Fibroblast of skin of back (primary cell): ENCODE results near the gene BAIAP2.
"Not testable (repeated sequence)": the region's sequence is repeated elsewhere in the genome, so short reads cannot be mapped to it uniquely, and the experiment has no call there.

Experiments used
- DNase-seq: peaks from one replicate; pipeline ENCODE4 v3.0.0-alpha.2; 2013

BAIAP2 gene

GRCh38 chr17:81070541-81071246 lies 35.7 kb downstream of the BAIAP2 start:
- DNase-seq = no peak

DNA sequence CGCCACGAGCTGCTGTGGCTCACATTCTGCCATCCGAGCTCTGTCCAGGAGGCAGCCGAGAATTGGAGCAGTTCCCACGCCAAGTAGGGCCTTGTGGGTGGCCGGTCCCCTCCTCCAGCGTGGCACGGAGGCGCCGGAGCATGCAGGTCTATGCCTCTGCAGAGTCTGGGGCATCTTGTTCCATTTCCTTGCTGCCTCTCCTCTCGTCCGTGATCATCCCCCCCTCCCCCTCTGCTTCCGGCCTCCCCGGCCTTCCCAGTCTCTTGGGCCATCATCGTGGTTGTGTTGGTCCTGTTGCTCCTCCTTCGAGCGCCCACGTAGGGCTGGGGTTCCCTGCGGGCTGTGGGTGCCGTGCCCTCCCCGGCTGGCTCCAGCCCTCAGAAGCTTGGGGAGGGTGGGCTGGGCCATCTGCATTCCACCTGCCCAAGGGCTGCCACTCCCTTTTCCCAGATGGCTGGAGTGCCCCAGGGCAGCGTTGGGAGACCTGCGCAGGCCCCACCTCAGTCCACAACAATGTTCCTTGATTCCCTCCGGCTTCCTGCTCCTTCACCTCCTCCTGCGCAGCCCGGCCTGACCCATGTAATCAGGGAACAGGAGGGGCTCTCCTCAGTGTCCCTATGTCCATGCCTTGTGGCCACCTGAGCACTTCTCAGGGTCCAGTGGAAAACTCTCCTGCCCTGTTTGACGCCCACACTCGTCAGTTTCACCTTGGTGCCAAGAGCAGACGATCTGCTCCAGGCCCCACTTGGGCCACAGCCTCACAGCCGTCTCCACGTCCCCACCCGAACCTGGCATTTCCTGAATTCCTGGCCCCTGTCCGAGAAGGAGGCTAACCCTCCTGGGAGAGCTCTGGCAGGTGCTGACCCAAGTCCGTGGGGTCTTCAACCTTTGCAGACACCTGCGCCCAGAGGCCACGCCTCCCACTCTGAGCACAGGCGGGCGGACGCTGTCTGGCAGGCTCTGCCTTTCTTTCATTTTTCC lies 37.1 kb downstream of the BAIAP2 start:
- no peak for DNase-seq

DNA sequence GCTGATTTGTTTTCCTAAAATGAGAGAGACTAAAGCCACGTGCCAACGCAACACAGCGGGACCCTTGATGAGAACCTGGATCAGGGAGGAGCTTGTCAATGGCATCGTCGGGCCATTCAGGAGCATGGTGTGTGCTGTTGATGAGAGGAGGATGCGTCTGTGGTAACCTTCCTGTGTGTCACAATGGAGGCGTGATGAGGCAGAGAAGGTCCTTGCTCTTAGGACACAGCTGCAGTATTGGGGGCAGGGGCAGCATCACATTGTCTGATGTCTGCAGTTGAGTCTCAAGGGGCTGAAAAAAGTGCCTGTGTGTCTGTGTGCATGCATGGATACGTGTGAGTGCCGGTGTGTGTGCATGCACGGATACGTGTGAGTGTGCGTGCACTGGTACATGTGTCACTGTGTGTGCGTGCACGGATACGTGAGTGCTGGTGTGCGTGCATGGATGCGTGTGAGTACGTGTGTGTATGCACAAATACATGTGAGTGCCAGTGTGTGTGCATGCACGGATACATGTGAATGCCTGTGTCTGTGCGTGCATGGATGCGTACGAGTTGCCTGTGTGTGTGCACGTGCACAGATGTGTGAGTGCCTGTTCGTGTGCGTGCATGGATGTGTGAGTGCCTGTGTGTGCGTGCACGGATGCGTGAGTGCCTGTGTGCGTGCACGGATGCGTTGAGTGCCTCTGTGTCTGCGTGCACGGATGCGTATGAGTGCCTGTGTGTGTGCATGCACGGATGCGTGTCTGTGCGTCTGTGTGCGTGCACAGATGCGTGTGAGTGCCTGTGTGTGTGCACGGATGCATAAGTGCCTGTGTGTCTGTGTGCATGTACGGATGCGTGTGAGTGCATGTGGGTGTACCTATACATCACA lies 39.3 kb downstream of the BAIAP2 start:
- no peak for DNase-seq

DNA sequence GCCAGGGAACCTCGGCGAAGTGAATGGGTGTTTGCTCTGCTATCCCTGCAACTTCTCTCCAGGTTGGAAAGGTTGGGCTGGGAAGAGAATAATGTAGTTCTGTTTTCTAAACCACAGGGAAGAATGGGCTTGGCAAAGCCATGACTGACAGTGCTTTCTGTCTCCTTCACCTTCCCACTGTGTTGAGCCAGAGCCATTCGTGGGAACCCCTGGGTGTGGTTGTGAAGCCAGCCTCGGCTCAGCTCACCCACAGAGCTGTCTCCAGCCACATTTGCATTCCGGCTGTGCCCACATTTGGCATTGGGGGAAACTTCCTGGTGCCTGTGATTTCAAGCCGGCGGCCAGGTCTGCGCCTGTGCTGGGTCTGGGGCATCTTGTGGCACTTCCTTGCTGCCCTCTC lies 39.9 kb downstream of the BAIAP2 start:
- peak; percentile 27 for DNase-seq

GRCh38 chr17:81075307-81075706 lies 40.4 kb downstream of the BAIAP2 start:
- no peak for DNase-seq

- DNase-seq = no peak
Measured at GRCh38 chr17:81076141-81076679, 41.3 kb downstream of the BAIAP2 start.

DNA sequence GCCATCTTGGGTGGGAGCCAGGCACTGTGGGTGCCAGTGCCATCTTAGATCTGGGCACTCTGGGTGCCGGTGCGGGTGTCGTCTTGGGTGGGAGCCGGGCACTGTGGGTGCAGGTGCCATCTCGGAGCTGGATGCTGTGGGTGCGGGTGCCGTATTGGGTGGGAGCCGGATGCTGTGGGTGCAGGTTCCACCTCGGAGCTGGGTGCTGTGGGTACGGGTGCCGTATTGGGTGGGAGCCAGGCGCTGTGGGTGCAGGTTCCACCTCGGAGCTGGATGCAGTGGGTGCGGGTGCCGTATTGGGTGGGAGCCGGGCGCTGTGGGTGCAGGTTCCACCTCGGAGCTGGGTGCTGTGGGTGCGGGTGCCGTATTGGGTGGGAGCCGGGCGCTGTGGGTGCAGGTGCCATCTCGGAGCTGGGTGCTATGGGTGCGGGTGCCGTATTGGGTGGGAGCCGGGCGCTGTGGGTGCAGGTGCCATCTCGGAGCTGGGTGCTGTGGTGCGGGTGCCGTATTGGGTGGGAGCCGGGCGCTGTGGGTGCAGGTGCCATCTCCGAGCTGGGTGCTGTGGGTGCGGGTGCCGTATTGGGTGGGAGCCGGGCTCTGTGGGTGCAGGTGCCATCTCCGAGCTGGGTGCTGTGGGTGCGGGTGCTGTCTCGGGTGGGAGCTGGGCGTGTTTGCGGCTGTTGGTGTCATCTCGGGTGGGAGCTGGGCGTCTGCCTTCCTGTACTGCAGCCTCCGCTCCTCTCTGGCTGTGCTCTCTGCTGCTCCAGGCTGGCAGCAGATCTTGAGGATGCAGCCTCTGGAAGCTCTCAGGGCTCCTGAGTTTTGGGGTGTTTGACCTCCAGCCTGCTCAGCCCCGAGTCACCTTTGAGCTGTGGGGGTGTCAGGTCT lies 43.3 kb downstream of the BAIAP2 start:
- not testable (repeated sequence) for DNase-seq

GRCh38 chr17:81080019-81080418 lies 45.1 kb downstream of the BAIAP2 start:
- no peak for DNase-seq

GRCh38 chr17:81081222-81082176 lies 46.5 kb downstream of the BAIAP2 start:
- DNase-seq = no peak

DNA sequence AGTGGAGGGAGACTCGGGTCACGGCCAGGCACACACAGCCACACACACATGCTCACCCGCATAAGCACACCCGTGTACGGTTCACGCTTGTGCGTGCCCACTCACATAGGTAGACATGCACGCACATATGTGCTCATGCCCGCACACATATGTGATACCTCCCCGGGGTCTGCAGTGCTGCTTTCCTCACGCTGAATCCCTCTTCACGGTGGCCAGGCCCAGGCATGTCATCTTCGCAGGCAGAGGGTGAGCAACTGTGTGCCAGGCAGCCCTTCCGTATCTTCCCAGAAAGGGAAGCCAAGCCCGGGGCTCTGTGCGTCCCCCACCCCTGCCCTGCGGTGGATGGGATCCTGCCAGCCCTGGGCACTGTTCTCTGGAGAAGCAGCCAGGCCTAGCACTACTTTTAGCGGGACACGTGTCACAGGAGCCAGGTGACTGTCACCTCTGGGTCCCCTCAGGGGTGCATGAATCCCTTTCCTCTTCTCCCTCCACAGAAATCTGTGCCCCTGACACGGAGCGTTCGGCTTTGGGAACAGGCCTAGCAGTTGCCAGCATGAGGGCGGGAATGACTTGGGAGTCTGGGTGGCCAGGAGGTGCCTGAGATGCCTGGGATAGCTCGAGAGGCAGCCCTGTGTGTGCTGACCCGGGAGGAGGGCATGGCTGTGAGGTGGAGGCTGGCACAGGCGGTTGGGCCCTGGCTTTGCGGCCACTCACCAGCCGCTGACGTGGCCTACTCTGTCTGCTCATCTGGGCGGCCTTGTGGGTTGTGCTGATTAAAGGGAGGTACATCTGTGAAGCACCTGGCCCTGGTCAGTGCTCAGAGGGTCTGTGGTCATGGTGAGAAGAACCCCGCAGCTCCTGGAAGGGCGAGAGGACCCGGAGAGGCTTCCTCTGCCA lies 47.5 kb downstream of the BAIAP2 start:
- DNase-seq = no peak

GRCh38 chr17:81083125-81083765 lies 48.3 kb downstream of the BAIAP2 start:
- DNase-seq = no peak

DNA sequence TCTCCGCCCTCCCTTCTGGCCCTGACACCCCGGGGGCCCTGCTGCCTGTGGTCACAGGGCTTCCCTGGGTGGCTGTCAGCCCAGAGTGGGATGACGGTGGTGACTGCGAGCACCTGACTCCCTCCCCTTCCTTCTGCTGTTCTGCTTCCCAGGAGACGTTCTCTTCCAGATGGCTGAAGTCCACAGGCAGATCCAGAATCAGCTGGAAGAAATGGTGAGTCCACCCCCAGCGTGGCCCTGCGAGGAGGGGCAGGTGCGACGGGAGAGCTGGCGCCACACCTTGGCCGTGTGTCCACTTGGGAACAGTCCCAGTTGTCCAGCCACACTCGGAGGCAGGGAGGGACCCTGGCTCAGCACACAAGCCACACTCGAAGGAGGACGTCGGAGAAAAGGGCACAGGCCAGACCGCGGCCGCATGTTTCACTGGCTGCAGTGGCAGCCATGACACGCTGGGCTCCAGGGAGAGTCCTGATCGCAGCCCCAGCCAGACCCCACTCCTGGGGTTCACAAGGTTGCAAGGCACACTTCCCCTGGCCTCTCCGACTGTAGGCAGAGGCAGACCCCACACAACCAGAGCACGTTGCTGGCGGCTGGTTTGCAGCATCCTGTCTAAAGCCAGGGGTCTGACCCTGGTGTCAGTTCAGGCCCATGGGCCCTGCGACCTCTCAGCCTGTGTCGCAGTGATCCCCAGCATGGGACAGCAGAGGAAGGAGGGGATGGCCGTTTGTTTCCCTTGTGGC lies 49.9 kb downstream of the BAIAP2 start:
- no peak for DNase-seq

- DNase-seq = no peak
Measured at GRCh38 chr17:81085420-81085911, 50.5 kb downstream of the BAIAP2 start.

DNA sequence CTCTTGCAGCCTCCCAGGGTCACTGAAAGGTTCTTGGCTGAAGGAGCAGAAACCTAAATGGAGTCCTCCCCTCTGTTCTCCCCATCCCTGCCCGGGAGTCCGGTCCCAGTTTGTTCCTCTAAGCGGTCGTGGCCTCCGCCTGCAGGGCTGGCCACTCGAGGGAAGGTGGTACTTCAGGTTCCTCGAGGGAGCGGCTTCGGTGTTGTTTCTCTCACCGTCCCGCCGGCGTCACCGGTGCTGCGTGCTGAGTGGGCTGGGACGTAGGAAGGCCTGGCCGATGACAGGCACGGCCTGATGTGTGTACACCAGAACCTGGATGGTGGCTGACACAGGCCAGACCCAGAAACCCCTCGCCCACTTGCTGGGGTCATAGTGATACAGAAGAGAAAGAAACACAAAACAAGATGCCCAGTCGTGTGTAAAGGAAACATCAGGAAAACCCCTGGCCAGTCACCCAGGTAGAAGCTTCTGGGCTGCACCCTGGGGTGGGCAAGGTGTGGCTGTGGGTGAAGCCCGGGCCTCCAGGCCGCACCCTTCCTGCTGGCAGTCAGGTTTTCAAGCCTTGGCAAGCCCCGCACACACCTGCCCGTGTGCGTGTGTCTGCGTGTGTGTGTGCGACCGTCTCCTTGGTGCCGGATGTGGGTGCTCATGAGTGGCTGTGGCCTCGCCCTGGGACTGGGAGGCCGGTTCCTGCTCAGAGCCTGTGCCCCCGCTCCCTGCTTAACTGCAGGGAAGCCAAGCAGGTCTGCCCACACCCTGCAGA lies 52.0 kb downstream of the BAIAP2 start:
- DNase-seq = no peak

DNA sequence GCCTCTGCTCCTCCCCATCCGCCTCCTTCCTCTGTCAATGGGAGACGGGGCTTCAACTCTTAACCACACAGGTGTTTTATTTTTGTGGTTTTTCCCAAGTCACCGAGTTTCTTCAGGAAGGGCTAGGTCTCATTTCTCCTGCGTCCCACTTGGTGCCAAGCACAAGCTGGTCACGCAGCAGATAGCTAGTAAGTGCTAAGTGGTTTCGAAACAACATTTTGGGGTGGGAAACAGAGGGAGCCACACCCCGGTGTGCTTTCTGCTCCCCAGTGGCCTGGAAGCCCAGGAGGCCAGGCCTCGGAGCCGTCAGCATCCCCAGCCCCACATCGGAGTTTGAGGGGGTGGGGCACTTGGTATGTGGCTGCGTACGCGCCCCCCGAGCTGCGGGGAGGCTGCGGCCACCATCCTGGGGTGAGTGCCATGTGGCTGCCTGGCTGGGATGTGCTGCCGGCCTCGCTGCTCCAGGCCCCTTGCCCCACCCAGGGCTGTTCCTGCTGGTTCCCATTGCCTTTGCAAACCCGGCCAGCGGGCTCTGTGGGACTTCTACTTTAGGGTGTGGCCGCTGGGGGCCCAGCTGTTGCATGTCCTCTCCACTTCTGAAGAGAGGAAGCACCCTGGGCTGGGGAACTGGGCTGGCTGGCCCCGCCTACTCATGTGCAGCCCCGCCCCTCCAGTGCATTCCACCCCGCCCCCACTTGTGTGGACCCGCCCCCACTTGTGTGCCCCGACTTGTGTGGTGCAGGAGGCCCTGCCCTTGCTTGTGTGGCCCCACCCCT lies 55.6 kb downstream of the BAIAP2 start:
- DNase-seq = peak; percentile 56

DNA sequence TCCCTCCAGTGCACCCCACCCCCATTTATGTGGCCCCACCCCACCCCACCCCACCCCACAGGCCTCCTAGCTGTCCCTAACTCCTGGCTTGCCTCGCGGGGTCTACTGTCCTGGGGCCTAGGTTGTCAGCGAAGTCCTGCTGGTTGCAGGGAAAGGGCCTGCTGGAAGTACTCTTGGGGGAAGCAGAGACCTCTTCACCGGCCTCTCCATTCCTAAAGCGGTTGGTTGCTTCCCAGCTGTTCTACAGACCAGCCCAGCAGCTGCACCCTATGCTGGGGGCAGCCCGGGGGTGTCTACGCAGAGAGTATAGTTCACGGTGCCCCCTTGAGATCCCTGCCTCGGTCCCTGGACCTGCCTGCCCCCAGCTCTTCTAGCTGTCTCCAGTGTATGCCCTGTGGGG lies 56.2 kb downstream of the BAIAP2 start:
- DNase-seq = no peak
